Neural cell (in vitro differentiated cells): ENCODE results near the gene GPS1. TPM values are rescaled to one million over a fixed set of nuclear protein-coding genes. Genes with fewer than 3 reads are reported as not detected.

Experiments used
- H2AFZ ChIP-seq: fragments of 200-600, 300-800 bp; sonication (generic), shearing (Covaris generic); 2 replicates; pipeline ENCODE4 v1.6.0; 2014; ENCODE audit warnings: low read depth, mild to moderate bottlenecking, antibody characterized with exemption, low read length, moderate library complexity
- H3F3A ChIP-seq: fragments of 200-600 bp; shearing (Covaris generic); 2 replicates; pipeline ENCODE4 v1.6.1; 2016; ENCODE audit warnings: mild to moderate bottlenecking, moderate library complexity, mixed read lengths, antibody characterized with exemption, low read length; ENCODE audit not compliant: insufficient read depth, poor library complexity, severe bottlenecking
- H3K27ac ChIP-seq: fragments of 200-600, 300-800 bp; sonication (generic), shearing (Covaris generic); 2 replicates; pipeline ENCODE4 v1.5.1; 2014; ENCODE audit warnings: mild to moderate bottlenecking, low read length, moderate library complexity
- H3K27me3 ChIP-seq: fragments of 300-800, 200-600 bp; sonication (generic), shearing (Covaris generic); 2 replicates; pipeline ENCODE4 v1.6.0; 2014; ENCODE audit warnings: mild to moderate bottlenecking, low read depth, low read length, moderate library complexity; ENCODE audit not compliant: insufficient read depth
- H3K36me3 ChIP-seq: fragments of 300-800, 200-600 bp; sonication (generic), shearing (Covaris generic); 2 replicates; pipeline ENCODE4 v1.5.1; 2014; ENCODE audit warnings: mild to moderate bottlenecking, antibody characterized with exemption, low read length, moderate library complexity; ENCODE audit not compliant: insufficient read depth
- H3K4me2 ChIP-seq: fragments of 300-800, 200-600 bp; sonication (generic), shearing (Covaris generic); 2 replicates; pipeline ENCODE4 v1.6.0; 2014; ENCODE audit warnings: mild to moderate bottlenecking, low read length
- H3K4me3 ChIP-seq: fragments of 300-800, 200-600 bp; sonication (generic), shearing (Covaris generic); 2 replicates; pipeline ENCODE4 v1.5.1; 2014; ENCODE audit warnings: mild to moderate bottlenecking, low read length, moderate library complexity
- H3K79me2 ChIP-seq: fragments of 200-600 bp; shearing (Covaris generic); replicated peaks from 2 replicates; pipeline ENCODE4 v1.6.0; 2014; ENCODE audit warnings: mild to moderate bottlenecking, low read length, moderate library complexity; ENCODE audit not compliant: insufficient read depth
- H3K9ac ChIP-seq: fragments of 300-800, 200-600 bp; sonication (generic), shearing (Covaris generic); 2 replicates; pipeline ENCODE4 v1.6.1; 2016; ENCODE audit warnings: mild to moderate bottlenecking, low read length, mixed read lengths
- H3K9me2 ChIP-seq: fragments of 200-600 bp; shearing (Covaris generic); 2 replicates; pipeline ENCODE4 v1.6.1; 2016; ENCODE audit warnings: mild to moderate bottlenecking, low read length, mixed read lengths; ENCODE audit not compliant: insufficient read depth
- H3K9me3 ChIP-seq: fragments of 200-600, 300-800 bp; sonication (generic), shearing (Covaris generic); 2 replicates; pipeline ENCODE4 v1.6.1; 2016; ENCODE audit warnings: mild to moderate bottlenecking, mixed run types, low read length, moderate library complexity, mixed read lengths
- H4K20me1 ChIP-seq: fragments of 200-600 bp; shearing (Covaris generic); 2 replicates; pipeline ENCODE4 v1.6.1; 2016; ENCODE audit warnings: mild to moderate bottlenecking, mixed run types; ENCODE audit not compliant: insufficient read depth
- CTCF ChIP-seq: fragments of 450-650 bp; IDR thresholded peaks from 2 replicates; pipeline ENCODE4 v1.5.1; 2014; ENCODE audit warnings: antibody characterized with exemption, mild to moderate bottlenecking, moderate library complexity; ENCODE audit not compliant: poor library complexity, severe bottlenecking
- EP300 ChIP-seq: fragments of 450-650 bp; conservative IDR thresholded peaks from 2 replicates; pipeline ENCODE4 v1.6.1; 2014; ENCODE audit warnings: antibody characterized with exemption, mild to moderate bottlenecking, moderate library complexity; ENCODE audit not compliant: poor library complexity, severe bottlenecking
- EZH2 ChIP-seq: fragments of 200-600, 300-800 bp; shearing (Covaris generic), sonication (generic); IDR thresholded peaks from 2 replicates; pipeline ENCODE4 v1.6.1; 2014; ENCODE audit warnings: antibody characterized with exemption, low read length, borderline replicate concordance, mild to moderate bottlenecking; ENCODE audit not compliant: insufficient read depth, poor library complexity, severe bottlenecking
- MXI1 ChIP-seq: fragments of 450-650 bp; conservative IDR thresholded peaks from 2 replicates; pipeline ENCODE4 v1.6.1; 2014; ENCODE audit warnings: antibody characterized with exemption, mild to moderate bottlenecking; ENCODE audit not compliant: poor library complexity, severe bottlenecking
- POLR2AphosphoS5 ChIP-seq: IDR thresholded peaks from 2 replicates; pipeline ENCODE4 v1.6.1; 2012
- RAD21 ChIP-seq: fragments of 450-650 bp; conservative IDR thresholded peaks from 2 replicates; pipeline ENCODE4 v1.6.1; 2014; ENCODE audit warnings: antibody characterized with exemption, mild to moderate bottlenecking, moderate library complexity
- REST ChIP-seq: IDR thresholded peaks from 2 replicates; pipeline ENCODE4 v1.6.1; 2012; ENCODE audit warnings: borderline replicate concordance
- SMC3 ChIP-seq: fragments of 450-650 bp; conservative IDR thresholded peaks from 2 replicates; pipeline ENCODE4 v1.6.1; 2014; ENCODE audit warnings: antibody characterized with exemption, mild to moderate bottlenecking, moderate library complexity; ENCODE audit not compliant: poor library complexity
- TAF1 ChIP-seq: IDR thresholded peaks from 2 replicates; pipeline ENCODE4 v1.6.1; 2012; ENCODE audit warnings: low read depth
- polyA plus RNA-seq: library from polyadenylated mRNA; depleted of rRNA; stranded (reverse); fragments of >200 nt; gene quantifications from 2 replicates; pipeline ENCODE4 v1.2.3, GENCODE V29; 2014

The GPS1 gene
- polyA plus RNA-seq, 1 donor from 2014 or later: 170 TPM

DNA sequence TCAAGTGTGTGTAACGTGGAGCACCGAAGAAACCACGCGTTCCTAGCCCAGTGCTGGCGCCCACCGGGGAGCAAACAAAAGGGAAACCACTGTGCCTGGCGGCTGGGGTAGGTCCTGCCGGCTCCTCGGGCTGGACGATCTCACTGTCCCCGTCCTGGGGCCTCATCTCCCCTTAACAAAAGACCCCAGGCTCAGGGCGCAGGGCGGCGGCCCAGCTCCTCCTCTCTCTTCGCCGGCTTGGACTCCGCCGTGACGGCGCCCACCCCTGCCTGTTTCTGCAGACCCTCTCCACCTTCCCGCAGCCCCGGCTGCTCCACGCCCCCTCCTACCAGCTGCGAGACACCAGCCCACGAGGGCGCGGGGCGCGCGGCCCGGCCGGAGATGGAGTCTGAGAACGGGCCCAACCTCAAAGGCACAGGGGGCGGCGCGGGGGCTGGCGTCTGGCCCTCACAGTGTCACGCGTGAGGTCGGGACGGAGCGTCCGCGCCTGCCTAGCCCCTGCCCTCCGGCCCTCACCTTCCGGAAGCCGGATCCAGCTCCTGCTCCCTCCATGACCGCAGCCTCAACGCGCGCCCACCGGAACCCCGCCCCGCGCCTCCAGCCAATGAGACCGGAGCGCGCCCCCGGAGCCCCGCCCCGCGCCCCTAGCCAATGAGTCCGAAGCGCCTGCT is 29.3 kb upstream of the GPS1 start, which contains the start of gene CENPX:
Gene CENPX (minus strand): TSS at position 569 of the 671 bp plus-strand sequence. CDS start 17 bp downstream, at position 552.
- no peaks in the 10 kb centered on the region for H3K27me3 ChIP-seq
- H3K9me3 ChIP-seq: no peaks in the 10 kb centered on the region
- H3K4me2 ChIP-seq: peak within 1 kb of the TSS; percentile 84
- H3K36me3 ChIP-seq: no peaks in the 10 kb centered on the region
- TF ChIP-seq RAD21 (peak; percentile 33), SMC3 (no peak), POLR2AphosphoS5 (peak; percentile 85), EZH2 (no peak), CTCF (no peak), EP300 (no peak), TAF1 (peak; percentile 25), REST (no peak), MXI1 (peak; percentile 95)
- no peaks in the 10 kb centered on the region for H3K9me2 ChIP-seq
- no peaks in the 10 kb centered on the region for H4K20me1 ChIP-seq
- peaks cover 11% of the 10 kb centered on the region for H3K79me2 ChIP-seq
- H3F3A ChIP-seq: no peaks in the 10 kb centered on the region
- H3K9ac ChIP-seq: peak within 1 kb of the TSS; percentile 77
- H3K27ac ChIP-seq: peak within 1 kb of the TSS; percentile 52
- H3K4me3 ChIP-seq: peak within 1 kb of the TSS; percentile 96
- peak within 1 kb of the TSS; percentile 28 for H2AFZ ChIP-seq

GRCh38 chr17:82022981-82023446 is 28.7 kb upstream of the GPS1 start, which contains the start of gene LRRC45:
Gene LRRC45, plus strand, starts transcription at chr17:82023305. Its CDS starts 339 bp downstream, at chr17:82023644.
- Histone ChIP-seq H3K79me2 (peaks cover 11% of the 10 kb centered on the region), H3K36me3 (no peaks in the 10 kb centered on the region), H3K4me2 (peak within 1 kb of the TSS; percentile 84), H2AFZ (peak within 1 kb of the TSS; percentile 28), H3F3A (no peaks in the 10 kb centered on the region), H3K9ac (peak within 1 kb of the TSS; percentile 77), H3K27me3 (no peaks in the 10 kb centered on the region), H3K9me2 (no peaks in the 10 kb centered on the region), H3K4me3 (peak within 1 kb of the TSS; percentile 96), H3K27ac (peak within 1 kb of the TSS; percentile 52), H4K20me1 (no peaks in the 10 kb centered on the region), H3K9me3 (no peaks in the 10 kb centered on the region)
- TF ChIP-seq EP300 (no peak), RAD21 (no peak), REST (no peak), POLR2AphosphoS5 (peak; percentile 48)
